GM18499 (cell line): ENCODE measurements around the gene KMT2B.
"Not testable (repeated sequence)": the region's sequence is repeated elsewhere in the genome, so short reads cannot be mapped to it uniquely, and the experiment has no call there.

Source experiments
- ATAC-seq: cut with Tn5 transposase; IDR thresholded peaks from one replicate; pipeline ENCODE4 v1.9.1; 2021; ENCODE audit warnings: moderate number of reproducible peaks; ENCODE audit not compliant: insufficient read depth, unreplicated experiment

Gene KMT2B

GRCh38 chr19:35717665-35718344 is at the start of gene KMT2B:
Gene KMT2B, plus strand, starts transcription at chr19:35718003. Its CDS starts 16 bp downstream, at chr19:35718019.
- no peak for ATAC-seq

- ATAC-seq = no peak
Measured at GRCh38 chr19:35669566-35669965, 48.2 kb upstream of the KMT2B start.

GRCh38 chr19:35669974-35670373 is 47.8 kb upstream of the KMT2B start:
- no peak for ATAC-seq

GRCh38 chr19:35670686-35671085 is 47.1 kb upstream of the KMT2B start:
- no peak for ATAC-seq

GRCh38 chr19:35671818-35672217 is 46.0 kb upstream of the KMT2B start:
- no peak for ATAC-seq

- ATAC-seq = no peak
Measured at GRCh38 chr19:35673121-35673804, 44.5 kb upstream of the KMT2B start.

- no peak for ATAC-seq
Measured at GRCh38 chr19:35675589-35676140, 42.1 kb upstream of the KMT2B start.

GRCh38 chr19:35689836-35690235 is 28.0 kb upstream of the KMT2B start:
- ATAC-seq = no peak

GRCh38 chr19:35691106-35691505 is 26.7 kb upstream of the KMT2B start:
- ATAC-seq = not testable (repeated sequence)

GRCh38 chr19:35692010-35692409 is 25.8 kb upstream of the KMT2B start:
- no peak for ATAC-seq

GRCh38 chr19:35693422-35693821 is 24.4 kb upstream of the KMT2B start:
- ATAC-seq = no peak

GRCh38 chr19:35693835-35694599 is 23.8 kb upstream of the KMT2B start:
- ATAC-seq = no peak

GRCh38 chr19:35695895-35696422 is 21.8 kb upstream of the KMT2B start:
- no peak for ATAC-seq

GRCh38 chr19:35696835-35697234 is 21.0 kb upstream of the KMT2B start:
- ATAC-seq = no peak

- ATAC-seq = peak; percentile 82
Measured at GRCh38 chr19:35702223-35703012, 15.4 kb upstream of the KMT2B start.

GRCh38 chr19:35703343-35703742 is 14.5 kb upstream of the KMT2B start:
- ATAC-seq = no peak

GRCh38 chr19:35704218-35704617 is 13.6 kb upstream of the KMT2B start, which contains the start of gene ZBTB32:
Gene ZBTB32, plus strand, starts transcription at chr19:35704558. Its CDS starts 10,069 bp downstream, at chr19:35714627.
- ATAC-seq = no peak

GRCh38 chr19:35708391-35708790 is 9.4 kb upstream of the KMT2B start:
- no peak for ATAC-seq

GRCh38 chr19:35710784-35711723 is 6.7 kb upstream of the KMT2B start:
- peak; percentile 35 for ATAC-seq
